ENCODE data around the gene SORCS3. TPM values are rescaled to one million over a fixed set of nuclear protein-coding genes. Genes with fewer than 3 reads are reported as not detected.

The SORCS3 gene
- total RNA-seq, 1 donor from 2014 or later = 0.26 TPM

DNA sequence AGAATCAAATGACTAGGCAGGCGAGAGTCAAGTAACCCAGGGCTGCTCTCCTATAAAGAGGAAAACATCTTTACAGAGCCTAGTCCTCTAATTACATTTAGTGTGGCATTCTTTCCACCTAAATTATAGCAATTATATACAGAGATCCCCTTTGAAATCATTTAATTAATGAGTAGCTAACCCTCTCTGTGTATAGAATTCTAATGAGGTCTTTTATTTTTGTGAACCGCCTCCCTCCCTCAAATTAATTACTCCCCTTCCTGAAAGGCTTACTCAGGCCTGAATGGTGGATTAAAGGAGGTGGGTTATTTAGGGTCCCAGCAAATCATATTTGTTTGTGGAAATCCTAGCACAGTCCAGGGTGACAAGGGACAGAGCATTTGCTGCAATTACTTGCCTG lies 551.8 kb downstream of the SORCS3 start:
- Mint-ChIP-seq H3K9me3 (no peaks in the 10 kb centered on the region), H3K27ac (no peak overlapping the region), H3K4me1 (peaks cover 16% of the 10 kb centered on the region), H3K27me3 (ENCODE audit: insufficient read depth, low read depth) (peaks cover 4% of the 10 kb centered on the region), H3K4me3 (no peak overlapping the region), H3K36me3 (no peaks in the 10 kb centered on the region)
- H3K4me3 ChIP-seq = no peak overlapping the region
- H3K4me2 ChIP-seq = no peak overlapping the region
- TF ChIP-seq EZH2phosphoT487 (IDR thresholded peaks at IDR 0.05) (no peak), EZH2 (IDR thresholded peaks at IDR 0.05) (no peak)
- TF ChIP-seq, protein P1, sequence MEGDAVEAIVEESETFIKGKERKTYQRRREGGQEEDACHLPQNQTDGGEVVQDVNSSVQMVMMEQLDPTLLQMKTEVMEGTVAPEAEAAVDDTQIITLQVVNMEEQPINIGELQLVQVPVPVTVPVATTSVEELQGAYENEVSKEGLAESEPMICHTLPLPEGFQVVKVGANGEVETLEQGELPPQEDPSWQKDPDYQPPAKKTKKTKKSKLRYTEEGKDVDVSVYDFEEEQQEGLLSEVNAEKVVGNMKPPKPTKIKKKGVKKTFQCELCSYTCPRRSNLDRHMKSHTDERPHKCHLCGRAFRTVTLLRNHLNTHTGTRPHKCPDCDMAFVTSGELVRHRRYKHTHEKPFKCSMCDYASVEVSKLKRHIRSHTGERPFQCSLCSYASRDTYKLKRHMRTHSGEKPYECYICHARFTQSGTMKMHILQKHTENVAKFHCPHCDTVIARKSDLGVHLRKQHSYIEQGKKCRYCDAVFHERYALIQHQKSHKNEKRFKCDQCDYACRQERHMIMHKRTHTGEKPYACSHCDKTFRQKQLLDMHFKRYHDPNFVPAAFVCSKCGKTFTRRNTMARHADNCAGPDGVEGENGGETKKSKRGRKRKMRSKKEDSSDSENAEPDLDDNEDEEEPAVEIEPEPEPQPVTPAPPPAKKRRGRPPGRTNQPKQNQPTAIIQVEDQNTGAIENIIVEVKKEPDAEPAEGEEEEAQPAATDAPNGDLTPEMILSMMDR (IDR thresholded peaks at IDR 0.05) = no peak
- H3F3A ChIP-seq (ENCODE audit: low read depth) = no peaks in the 10 kb centered on the region
- no peaks in the 10 kb centered on the region for H3K36me3 ChIP-seq
- H3K27ac ChIP-seq = no peak overlapping the region
- H3K27me3 ChIP-seq = no peaks in the 10 kb centered on the region
- H3K9me3 ChIP-seq (ENCODE audit: low read depth) = no peaks in the 10 kb centered on the region
- H4K20me1 ChIP-seq (ENCODE audit: low read depth) = no peaks in the 10 kb centered on the region
- H3K79me2 ChIP-seq (ENCODE audit: low read depth) = no peaks in the 10 kb centered on the region
- H2AFZ ChIP-seq (replicated peaks) = peak overlapping the region; percentile 9
- DNase-seq (ENCODE audit: low spot score) = no peak
- H3K4me1 ChIP-seq = no peaks in the 10 kb centered on the region
- no peak overlapping the region for H3K9ac ChIP-seq

DNA sequence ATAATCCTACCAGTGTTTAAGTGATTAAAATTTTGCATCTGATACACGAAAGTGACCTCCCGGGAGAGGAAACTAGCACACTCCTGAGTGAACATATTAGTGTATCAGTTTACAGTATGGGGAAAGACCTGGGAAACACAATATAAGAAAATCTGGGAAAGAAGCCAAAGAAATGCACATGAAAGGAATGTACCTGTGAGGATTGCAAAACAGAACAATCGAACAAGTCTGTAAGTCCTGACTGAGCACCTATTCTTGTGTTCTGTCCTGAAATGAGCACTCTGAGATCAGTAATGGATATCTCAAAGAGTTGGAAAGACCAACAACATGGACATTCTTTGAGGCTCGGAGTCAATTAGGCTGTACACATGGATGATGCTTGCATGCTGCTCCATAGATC lies 554.7 kb downstream of the SORCS3 start:
- Mint-ChIP-seq H3K27ac (no peak overlapping the region), H3K36me3 (no peaks in the 10 kb centered on the region), H3K9me3 (no peaks in the 10 kb centered on the region), H3K4me3 (no peak overlapping the region), H3K4me1 (peaks cover 13% of the 10 kb centered on the region), H3K27me3 (ENCODE audit: insufficient read depth, low read depth) (no peaks in the 10 kb centered on the region)
- no peak for TF ChIP-seq EZH2 (IDR thresholded peaks at IDR 0.05)
- TF ChIP-seq EZH2phosphoT487 (IDR thresholded peaks at IDR 0.05) = no peak
- TF ChIP-seq, protein P1 (IDR thresholded peaks at IDR 0.05) = no peak
- Histone ChIP-seq H3K27ac (no peak overlapping the region), H3K4me1 (no peaks in the 10 kb centered on the region), H2AFZ (replicated peaks) (no peak overlapping the region), H3K36me3 (no peaks in the 10 kb centered on the region), H3K4me2 (no peak overlapping the region), H3K9ac (no peak overlapping the region), H3K9me3 (ENCODE audit: low read depth) (no peaks in the 10 kb centered on the region), H3K79me2 (ENCODE audit: low read depth) (no peaks in the 10 kb centered on the region), H3K4me3 (no peak overlapping the region), H3F3A (ENCODE audit: low read depth) (no peaks in the 10 kb centered on the region), H4K20me1 (ENCODE audit: low read depth) (no peaks in the 10 kb centered on the region), H3K27me3 (no peaks in the 10 kb centered on the region)
- no peak for DNase-seq (ENCODE audit: low spot score)

GRCh38 chr10:105197598-105198364 lies 556.7 kb downstream of the SORCS3 start:
- Histone ChIP-seq H3K4me3 (no peak overlapping the region), H2AFZ (replicated peaks) (no peak overlapping the region), H3K27me3 (no peaks in the 10 kb centered on the region), H3K4me1 (no peaks in the 10 kb centered on the region), H3K9me3 (ENCODE audit: low read depth) (no peaks in the 10 kb centered on the region), H3K4me2 (no peak overlapping the region), H3K9ac (no peak overlapping the region), H3K27ac (no peak overlapping the region), H4K20me1 (ENCODE audit: low read depth) (no peaks in the 10 kb centered on the region), H3K36me3 (no peaks in the 10 kb centered on the region), H3F3A (ENCODE audit: low read depth) (no peaks in the 10 kb centered on the region), H3K79me2 (ENCODE audit: low read depth) (no peaks in the 10 kb centered on the region)
- no peaks in the 10 kb centered on the region for H3K27me3 Mint-ChIP-seq (ENCODE audit: insufficient read depth, low read depth)
- TF ChIP-seq, protein P1 (IDR thresholded peaks at IDR 0.05) = no peak
- TF ChIP-seq EZH2 (IDR thresholded peaks at IDR 0.05) = no peak
- H3K4me3 Mint-ChIP-seq = no peak overlapping the region
- H3K4me1 Mint-ChIP-seq = peaks cover 13% of the 10 kb centered on the region
- H3K27ac Mint-ChIP-seq = no peak overlapping the region
- H3K9me3 Mint-ChIP-seq = no peaks in the 10 kb centered on the region
- DNase-seq (ENCODE audit: low spot score) = no peak
- no peaks in the 10 kb centered on the region for H3K36me3 Mint-ChIP-seq

All from neural progenitor cell (in vitro differentiated cells).